SK-N-SH (cell line): Measurements from ENCODE around the gene PLBD2.

ENCODE experiments used
- RCOR1 ChIP-seq: fragments of 150-350 bp; IDR thresholded peaks from 2 replicates; pipeline ENCODE4 v1.6.1; 2017; ENCODE audit warnings: antibody characterized with exemption, low read length
- RXRA ChIP-seq: IDR thresholded peaks from 2 replicates; pipeline ENCODE4 v1.4.0; 2012; ENCODE audit warnings: low read depth, mild to moderate bottlenecking, borderline replicate concordance

DNA sequence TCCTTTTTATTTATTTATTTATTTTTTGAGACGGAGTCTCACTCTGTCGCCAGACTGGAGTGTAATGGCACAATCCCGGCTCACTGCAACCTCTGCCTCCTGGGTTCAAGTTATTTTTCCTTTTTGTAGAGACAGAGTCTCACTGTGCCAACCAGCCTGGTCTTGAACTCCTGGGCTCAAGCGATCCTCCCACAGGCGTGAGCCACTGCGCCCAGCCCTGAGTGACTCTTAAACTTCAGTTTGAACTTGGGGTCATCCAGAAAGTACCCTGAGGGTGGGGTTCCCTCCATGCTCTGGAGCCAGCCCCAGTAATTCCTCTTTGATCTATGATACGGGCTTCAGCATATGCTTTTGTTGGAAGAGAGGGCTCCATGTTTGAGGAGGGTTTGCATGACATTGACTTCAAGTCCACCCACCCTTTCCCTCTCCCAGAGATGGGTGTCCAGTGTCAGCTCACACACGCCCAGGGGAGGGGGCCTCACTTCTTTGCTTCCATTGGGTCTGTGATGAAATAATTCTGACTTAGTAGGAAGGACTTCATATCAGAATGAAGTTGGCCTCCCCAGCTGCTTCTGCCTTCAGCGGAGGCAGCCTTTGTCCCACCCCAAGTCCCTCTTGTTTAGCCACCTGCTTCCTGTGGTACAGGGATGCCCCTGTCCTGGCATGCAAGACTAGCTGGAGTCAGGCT is 33.4 kb downstream of the PLBD2 start:
- TF ChIP-seq RXRA: no peak
- no peak for TF ChIP-seq RCOR1
